Stimulated activated naive CD8-positive, alpha-beta T cell treated with anti-CD3 and anti-CD28 coated beads, Interleukin-15, Interleukin-2, amounts not matched to agents 100 ng/mL and 50 ng/mL, for 24 hours (primary cell): Measurements from ENCODE around the gene TMTC1.

Source experiments
- H3K27ac Mint-ChIP-seq: one replicate; pipeline ENCODE4 v1.8.0; 2021; ENCODE audit warnings: mild to moderate bottlenecking, mixed read lengths
- H3K27me3 Mint-ChIP-seq: one replicate; pipeline ENCODE4 v1.8.0; 2021; ENCODE audit warnings: mixed read lengths
- H3K36me3 Mint-ChIP-seq: one replicate; pipeline ENCODE4 v1.8.0; 2021; ENCODE audit warnings: low read depth, mixed read lengths
- H3K4me1 Mint-ChIP-seq: one replicate; pipeline ENCODE4 v1.8.0; 2021; ENCODE audit warnings: low read depth, mixed read lengths
- H3K4me3 Mint-ChIP-seq: one replicate; pipeline ENCODE4 v1.8.0; 2021; ENCODE audit warnings: mild to moderate bottlenecking, mixed read lengths
- H3K9me3 Mint-ChIP-seq: one replicate; pipeline ENCODE4 v1.8.0; 2021; ENCODE audit warnings: mixed read lengths

Gene TMTC1

DNA sequence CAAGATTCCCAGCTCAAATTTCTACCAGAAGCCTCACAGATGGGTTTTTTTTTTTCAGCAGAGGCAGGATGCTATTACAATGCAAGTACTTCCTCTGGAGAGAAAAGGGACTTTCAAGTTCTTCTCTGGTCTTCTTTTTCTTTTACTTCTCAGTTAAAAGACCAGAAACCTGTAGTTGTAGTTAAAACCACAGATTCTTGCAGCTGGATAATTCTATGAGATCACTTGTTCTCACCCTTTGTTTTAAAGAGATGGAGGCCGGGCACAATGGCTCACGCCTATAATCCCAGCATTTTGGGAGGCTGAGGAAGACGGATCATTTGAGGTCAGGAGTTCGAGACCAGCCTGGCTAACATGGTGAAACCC lies 238.7 kb downstream of the TMTC1 start:
- Mint-ChIP-seq H3K4me1 (no peaks in the 10 kb centered on the region), H3K9me3 (no peaks in the 10 kb centered on the region), H3K27ac (no peak overlapping the region)

DNA sequence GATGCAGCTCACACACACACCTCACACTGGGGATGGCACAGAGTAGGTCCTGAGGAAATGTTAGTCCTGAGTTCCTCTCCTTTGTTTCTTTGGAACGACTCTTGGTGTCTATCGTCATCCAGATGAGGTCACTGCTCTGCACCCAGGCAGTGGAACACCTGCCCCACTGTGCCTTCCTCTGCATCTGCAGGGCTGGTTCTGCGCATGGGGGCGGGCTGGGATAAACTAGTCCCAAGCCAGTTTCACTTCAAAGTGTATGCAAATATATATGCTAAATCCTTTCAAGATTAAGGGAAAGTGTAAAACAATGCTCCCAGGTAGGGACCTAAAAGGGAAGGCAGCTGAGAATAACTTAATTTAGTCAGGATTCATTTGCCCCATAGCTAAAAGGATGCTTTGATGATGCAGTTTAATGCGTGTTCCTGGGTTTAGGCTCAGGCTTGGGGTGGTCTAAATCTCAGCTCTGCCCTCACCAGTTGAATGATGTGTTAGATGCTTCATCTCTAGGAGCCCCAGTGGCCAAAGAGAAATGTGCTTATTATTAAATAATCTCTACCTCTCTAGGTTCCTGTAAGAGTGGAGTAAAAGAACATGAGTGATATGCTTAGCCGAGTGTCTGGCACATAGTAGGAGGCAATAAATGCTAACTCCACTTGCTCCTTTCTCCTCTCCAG lies 239.2 kb downstream of the TMTC1 start:
- Mint-ChIP-seq H3K27me3 (peaks cover 8% of the 10 kb centered on the region), H3K36me3 (no peaks in the 10 kb centered on the region), H3K4me1 (no peaks in the 10 kb centered on the region), H3K4me3 (no peak overlapping the region), H3K9me3 (no peaks in the 10 kb centered on the region), H3K27ac (no peak overlapping the region)

More for the DNA sequence above, 238.7 kb downstream of the TMTC1 start:
- H3K27me3 Mint-ChIP-seq = peaks cover 4% of the 10 kb centered on the region
- no peak overlapping the region for H3K4me3 Mint-ChIP-seq
- no peaks in the 10 kb centered on the region for H3K36me3 Mint-ChIP-seq

DNA sequence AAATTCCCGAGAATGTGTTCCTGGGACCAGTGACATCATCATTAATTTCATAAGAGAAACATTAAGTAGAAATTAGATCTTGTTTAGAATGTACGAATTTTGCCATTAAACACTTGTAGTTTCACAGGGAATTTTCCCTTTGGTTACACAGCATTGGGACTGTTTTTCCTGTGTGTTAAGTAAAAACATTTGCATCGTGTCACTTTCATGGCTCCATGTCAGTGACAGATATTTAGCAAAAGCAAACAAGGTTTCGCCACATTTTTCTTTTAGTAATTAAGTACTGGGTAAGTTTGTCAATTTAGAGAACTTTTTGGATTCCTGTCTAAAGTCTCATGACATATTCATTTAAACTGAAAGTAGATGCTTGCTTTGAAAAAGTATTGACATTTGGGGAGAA lies 240.7 kb downstream of the TMTC1 start:
- no peak overlapping the region for H3K4me3 Mint-ChIP-seq
- no peak overlapping the region for H3K27ac Mint-ChIP-seq

DNA sequence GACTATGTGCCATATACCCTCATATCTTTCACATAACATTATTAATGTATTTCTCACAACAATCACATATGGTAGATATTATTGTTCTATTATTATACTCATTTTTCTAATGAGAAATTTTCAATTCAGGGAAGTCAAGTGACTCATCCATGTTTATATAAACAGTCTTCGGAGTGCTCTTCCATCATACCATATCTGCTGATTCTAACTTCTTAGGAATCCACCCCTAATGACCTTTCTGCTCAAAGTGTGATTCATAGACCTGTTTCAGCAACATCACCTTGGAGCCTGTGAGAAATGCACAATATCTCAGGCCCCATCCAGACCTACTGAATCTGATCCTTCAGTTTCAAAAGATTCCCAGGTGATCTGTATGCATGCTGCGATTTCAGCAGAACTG lies 246.4 kb downstream of the TMTC1 start:
- peaks cover 29% of the 10 kb centered on the region for H3K27me3 Mint-ChIP-seq
- H3K36me3 Mint-ChIP-seq = no peaks in the 10 kb centered on the region
- no peaks in the 10 kb centered on the region for H3K4me1 Mint-ChIP-seq
- H3K9me3 Mint-ChIP-seq = no peaks in the 10 kb centered on the region
- no peak overlapping the region for H3K27ac Mint-ChIP-seq
- no peak overlapping the region for H3K4me3 Mint-ChIP-seq

More for the DNA sequence above, 240.7 kb downstream of the TMTC1 start:
- Mint-ChIP-seq H3K4me1 (no peaks in the 10 kb centered on the region), H3K36me3 (no peaks in the 10 kb centered on the region), H3K27me3 (peaks cover 8% of the 10 kb centered on the region), H3K9me3 (no peaks in the 10 kb centered on the region)

DNA sequence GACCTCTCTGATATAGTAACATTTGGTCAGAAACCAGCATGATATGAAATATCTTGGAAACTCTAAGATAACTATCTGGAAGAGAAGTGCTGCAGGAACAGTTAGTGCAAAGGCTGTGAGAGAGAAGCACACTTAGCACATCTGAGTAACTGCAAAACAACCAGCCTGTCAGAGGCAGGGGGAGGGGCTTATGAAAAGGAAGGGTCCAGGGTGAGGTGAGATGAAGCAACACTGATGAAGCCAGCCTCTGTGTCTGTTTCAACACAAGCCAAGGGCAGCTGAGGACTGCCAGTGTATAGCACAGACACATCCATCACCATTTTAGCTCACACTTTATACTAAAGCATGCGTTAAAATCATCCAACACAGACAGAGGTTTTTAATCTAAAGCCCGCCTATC lies 248.8 kb downstream of the TMTC1 start:
- no peaks in the 10 kb centered on the region for H3K4me1 Mint-ChIP-seq
- no peaks in the 10 kb centered on the region for H3K36me3 Mint-ChIP-seq
- H3K27ac Mint-ChIP-seq = no peak overlapping the region
- H3K9me3 Mint-ChIP-seq = no peaks in the 10 kb centered on the region
- peaks cover 43% of the 10 kb centered on the region for H3K27me3 Mint-ChIP-seq
- H3K4me3 Mint-ChIP-seq = no peak overlapping the region

DNA sequence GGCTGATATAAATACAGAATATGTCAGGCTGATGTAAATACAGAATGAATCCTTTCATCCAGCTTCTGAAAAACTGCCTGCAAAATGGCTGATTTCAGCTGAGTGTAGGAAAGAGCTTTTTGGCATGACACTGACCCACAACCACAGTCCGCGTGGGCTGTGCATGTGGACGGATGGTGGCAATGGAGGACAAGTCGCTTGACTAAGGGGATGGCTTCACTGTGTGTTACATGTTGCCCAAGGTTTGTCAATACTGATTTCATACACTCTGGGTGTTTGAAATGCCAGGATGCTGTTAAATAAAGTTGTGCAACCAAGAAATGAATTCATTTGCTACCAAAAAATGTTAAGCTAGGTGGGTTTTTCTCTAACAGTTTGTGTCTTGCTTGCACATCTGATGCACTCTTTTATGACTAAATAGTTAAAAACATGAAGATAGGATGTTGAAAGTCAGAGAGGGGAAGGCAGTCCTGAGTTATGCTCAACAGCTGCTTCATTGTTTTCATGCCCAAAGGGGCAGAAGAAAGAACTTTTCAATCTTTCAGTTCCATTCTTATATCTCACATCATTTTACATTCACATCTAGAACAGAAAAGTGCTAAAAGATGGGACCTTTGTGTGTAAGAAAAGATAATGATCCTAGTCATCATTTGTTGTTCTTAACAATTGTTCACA lies 249.8 kb downstream of the TMTC1 start:
- H3K4me3 Mint-ChIP-seq = no peak overlapping the region
- H3K27me3 Mint-ChIP-seq = peaks cover 40% of the 10 kb centered on the region
- H3K27ac Mint-ChIP-seq = no peak overlapping the region
- H3K4me1 Mint-ChIP-seq = no peaks in the 10 kb centered on the region
- no peaks in the 10 kb centered on the region for H3K9me3 Mint-ChIP-seq
- no peaks in the 10 kb centered on the region for H3K36me3 Mint-ChIP-seq

DNA sequence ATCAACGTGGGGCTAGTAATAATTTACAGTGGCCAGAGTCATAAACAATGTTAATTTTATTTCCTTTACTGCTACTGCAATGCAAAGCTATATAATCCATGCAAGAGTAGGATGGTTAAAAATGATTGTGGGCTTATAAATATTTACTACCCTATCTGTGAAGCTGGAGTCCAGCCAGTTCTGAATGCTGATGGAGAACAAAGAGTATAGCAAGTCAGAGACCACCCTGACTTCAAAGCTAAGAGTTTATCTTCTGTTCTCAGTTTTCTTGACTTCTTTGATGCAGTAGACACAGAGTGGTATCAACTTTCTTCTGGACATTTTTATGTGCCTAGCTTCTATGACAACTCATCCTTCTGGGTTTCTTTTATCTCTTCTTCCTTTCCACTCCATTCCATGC lies 252.3 kb downstream of the TMTC1 start:
- Mint-ChIP-seq H3K9me3 (no peaks in the 10 kb centered on the region), H3K4me1 (no peaks in the 10 kb centered on the region), H3K27ac (no peak overlapping the region), H3K36me3 (no peaks in the 10 kb centered on the region), H3K27me3 (peaks cover 39% of the 10 kb centered on the region), H3K4me3 (no peak overlapping the region)

DNA sequence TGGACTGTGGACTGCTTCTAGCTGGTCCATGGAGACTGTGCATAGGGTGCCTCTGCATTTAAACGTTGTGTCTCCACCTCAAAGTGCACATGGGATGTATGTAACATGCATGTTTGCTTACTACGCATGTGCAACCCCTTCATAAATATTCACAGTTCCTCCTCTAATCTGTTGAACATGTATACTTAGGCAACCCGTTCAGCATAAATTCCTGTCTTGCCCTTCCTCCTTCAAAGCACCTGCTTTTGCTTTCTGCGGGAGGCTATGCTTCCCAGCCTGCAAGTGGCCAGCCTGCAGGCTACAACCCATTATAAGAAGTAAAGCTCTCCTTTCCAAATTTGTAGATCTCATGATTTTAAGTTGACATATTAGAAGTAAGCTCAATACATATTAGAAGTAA lies 253.3 kb downstream of the TMTC1 start:
- no peak overlapping the region for H3K27ac Mint-ChIP-seq
- H3K4me1 Mint-ChIP-seq = no peaks in the 10 kb centered on the region
- H3K36me3 Mint-ChIP-seq = no peaks in the 10 kb centered on the region
- peaks cover 39% of the 10 kb centered on the region for H3K27me3 Mint-ChIP-seq
- no peak overlapping the region for H3K4me3 Mint-ChIP-seq
- H3K9me3 Mint-ChIP-seq = no peaks in the 10 kb centered on the region

DNA sequence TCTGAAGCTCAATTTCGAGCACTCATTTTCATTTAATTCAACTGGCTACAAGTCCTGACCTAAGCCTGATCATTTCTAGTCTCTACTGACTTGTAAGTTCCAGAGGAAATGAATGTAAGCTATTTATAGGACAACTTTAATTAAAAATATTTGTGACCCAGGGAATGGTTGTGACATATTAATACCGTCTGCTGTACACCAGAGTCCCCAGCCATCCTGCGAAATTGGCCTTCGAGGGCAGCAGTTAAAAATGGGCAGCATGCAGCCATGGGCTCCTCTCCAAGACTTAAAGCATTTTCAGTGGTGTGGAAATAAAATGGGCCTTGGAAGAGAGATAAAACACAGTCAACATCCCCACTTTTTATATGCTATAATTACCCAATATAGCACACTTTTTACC lies 255.6 kb downstream of the TMTC1 start:
- Mint-ChIP-seq H3K4me1 (no peaks in the 10 kb centered on the region), H3K27me3 (peaks cover 32% of the 10 kb centered on the region), H3K4me3 (no peak overlapping the region), H3K36me3 (no peaks in the 10 kb centered on the region), H3K9me3 (no peaks in the 10 kb centered on the region), H3K27ac (no peak overlapping the region)

DNA sequence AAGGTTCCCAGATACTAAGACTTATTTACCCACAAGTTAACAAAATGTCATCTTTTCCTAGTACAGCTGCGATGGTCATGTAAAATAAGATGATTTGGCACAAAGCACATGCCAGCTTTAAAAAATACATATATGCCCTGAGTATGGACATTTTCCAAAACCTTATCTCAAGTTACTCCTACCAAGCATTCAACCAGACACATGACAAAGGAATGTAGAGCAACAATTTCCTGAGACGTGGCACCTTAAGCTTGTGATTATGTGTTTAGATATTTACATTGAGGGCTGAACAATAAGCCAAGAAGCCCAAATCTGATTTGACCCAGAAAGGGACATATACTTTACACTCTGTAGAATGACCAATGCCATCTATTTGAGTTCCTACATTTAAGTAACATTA lies 261.8 kb downstream of the TMTC1 start:
- Mint-ChIP-seq H3K4me3 (no peak overlapping the region), H3K9me3 (no peaks in the 10 kb centered on the region), H3K27me3 (peaks cover 4% of the 10 kb centered on the region), H3K4me1 (no peaks in the 10 kb centered on the region), H3K27ac (no peak overlapping the region), H3K36me3 (no peaks in the 10 kb centered on the region)

DNA sequence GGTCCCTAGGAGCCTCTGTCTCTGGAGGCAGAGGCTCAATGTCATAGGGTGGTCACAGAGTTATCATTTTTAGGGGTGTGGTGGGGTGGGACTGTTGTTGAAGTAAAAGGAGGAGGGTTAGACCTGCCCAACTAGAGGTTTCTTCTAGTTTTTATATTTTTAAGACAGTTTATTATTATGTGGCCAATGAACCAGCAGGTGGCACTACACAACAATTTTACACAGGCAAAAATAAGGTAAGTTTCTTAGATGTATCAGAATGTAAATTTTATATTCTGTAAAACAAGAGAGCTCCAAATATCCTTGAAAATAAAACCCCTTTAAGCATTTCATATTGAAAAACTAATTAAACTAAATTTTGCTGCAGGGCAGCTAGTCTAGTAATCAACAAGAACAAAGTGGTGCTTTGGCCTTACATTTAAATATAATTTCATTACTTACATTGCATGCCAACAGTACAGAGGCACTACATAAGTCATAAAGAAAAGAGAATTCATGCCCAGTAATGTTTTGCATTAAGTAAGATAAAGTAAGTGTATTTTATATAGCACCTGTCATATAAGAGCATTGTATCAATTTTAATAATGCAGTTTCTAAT lies 264.1 kb downstream of the TMTC1 start:
- Mint-ChIP-seq H3K4me1 (no peaks in the 10 kb centered on the region), H3K4me3 (no peak overlapping the region), H3K36me3 (no peaks in the 10 kb centered on the region), H3K27ac (no peak overlapping the region), H3K9me3 (no peaks in the 10 kb centered on the region), H3K27me3 (peaks cover 11% of the 10 kb centered on the region)

DNA sequence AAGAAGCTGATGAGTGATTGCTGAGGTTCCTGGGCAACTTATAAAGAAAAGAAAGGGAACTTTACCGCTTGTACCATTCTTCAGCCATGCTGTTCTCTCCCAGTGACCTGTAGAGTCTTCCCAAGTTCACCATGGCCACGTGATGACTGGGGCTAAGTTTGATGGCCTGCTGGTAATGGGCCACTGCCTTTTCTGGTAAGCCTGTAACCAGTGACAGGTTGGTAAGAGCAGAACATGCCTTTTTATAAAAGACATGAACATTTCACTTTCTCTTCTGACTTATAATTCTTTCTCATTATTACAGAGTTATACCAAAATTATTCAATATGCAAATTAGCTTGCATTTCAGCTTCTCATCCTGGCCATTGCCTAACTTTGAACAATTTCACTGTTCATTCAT lies 265.3 kb downstream of the TMTC1 start:
- no peaks in the 10 kb centered on the region for H3K4me1 Mint-ChIP-seq

DNA sequence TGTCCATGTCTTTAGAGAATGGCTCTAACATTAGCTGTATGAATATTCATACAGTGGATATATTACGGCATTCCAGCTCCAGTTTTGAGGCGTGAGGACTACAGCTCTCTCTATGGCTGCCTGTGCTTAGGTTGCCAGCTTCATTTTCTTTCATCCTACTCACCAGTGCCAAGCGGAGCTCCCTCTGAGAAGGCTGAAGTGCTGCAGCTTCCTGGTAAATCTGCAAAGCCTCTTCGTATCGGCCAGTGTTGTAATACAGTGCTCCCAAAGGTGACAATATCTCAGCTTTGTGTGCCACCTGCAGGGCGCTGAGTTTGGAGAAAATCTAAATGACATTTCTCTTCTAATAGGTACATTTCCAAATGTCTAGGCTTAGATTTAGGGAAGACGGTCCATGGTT lies 266.5 kb downstream of the TMTC1 start:
- H3K9me3 Mint-ChIP-seq = no peaks in the 10 kb centered on the region
- no peak overlapping the region for H3K27ac Mint-ChIP-seq
- H3K27me3 Mint-ChIP-seq = peaks cover 13% of the 10 kb centered on the region
- no peaks in the 10 kb centered on the region for H3K36me3 Mint-ChIP-seq
- H3K4me3 Mint-ChIP-seq = no peak overlapping the region
- H3K4me1 Mint-ChIP-seq = no peaks in the 10 kb centered on the region

More for the DNA sequence above, 265.3 kb downstream of the TMTC1 start:
- no peaks in the 10 kb centered on the region for H3K36me3 Mint-ChIP-seq
- no peak overlapping the region for H3K4me3 Mint-ChIP-seq
- no peaks in the 10 kb centered on the region for H3K9me3 Mint-ChIP-seq
- H3K27ac Mint-ChIP-seq = no peak overlapping the region
- peaks cover 13% of the 10 kb centered on the region for H3K27me3 Mint-ChIP-seq

DNA sequence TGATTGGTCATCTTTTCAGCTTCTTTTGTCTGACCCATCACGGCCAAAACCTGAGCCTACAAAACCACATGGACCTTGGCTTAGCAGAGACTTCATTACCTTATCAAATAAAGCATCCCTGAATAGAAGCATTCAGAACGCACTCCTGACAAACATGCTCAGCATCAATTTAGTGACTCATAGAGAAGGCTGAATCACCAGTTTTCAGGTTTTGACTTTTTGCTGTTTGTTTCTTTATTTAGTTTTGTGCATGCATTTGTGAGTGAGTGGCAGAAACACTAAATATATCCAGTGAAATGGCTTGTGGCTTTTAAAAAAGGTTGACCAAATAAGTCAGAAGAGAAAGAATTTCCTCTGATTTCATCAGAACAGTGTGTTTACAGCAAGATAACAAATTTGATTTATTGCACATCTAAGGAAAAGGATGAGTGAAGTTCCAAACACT lies 267.3 kb downstream of the TMTC1 start:
- peaks cover 13% of the 10 kb centered on the region for H3K27me3 Mint-ChIP-seq
- no peak overlapping the region for H3K27ac Mint-ChIP-seq
- no peaks in the 10 kb centered on the region for H3K4me1 Mint-ChIP-seq
- no peaks in the 10 kb centered on the region for H3K36me3 Mint-ChIP-seq
- H3K4me3 Mint-ChIP-seq = no peak overlapping the region
- no peaks in the 10 kb centered on the region for H3K9me3 Mint-ChIP-seq

DNA sequence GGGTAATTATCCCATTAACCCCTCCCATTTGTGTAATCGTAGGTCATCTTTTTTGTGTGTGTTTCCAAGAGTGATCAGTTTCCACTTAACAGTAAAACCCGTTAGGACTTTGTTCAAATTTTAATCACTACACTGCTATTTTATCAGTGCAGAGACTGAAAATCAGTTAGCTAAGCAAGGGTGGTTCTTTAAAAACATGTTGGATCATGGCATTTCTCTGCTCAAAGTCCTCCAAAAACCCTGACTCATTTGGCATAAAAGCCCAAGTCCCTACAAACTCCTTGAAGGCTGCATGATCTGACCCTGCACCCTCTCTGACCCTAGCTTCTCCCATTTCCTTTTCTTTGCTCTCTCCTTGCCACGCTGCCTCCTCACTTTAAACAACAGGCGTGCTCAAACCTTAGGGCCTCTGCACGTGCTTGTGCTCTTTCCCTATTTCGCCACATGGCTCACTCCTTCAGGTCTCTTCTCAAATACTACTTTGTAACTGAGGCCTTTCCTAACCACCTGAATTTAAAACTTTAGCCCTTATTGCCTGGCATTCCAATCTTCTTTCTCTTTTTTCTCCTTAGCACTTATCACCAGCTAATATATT lies 273.1 kb downstream of the TMTC1 start:
- no peaks in the 10 kb centered on the region for H3K4me1 Mint-ChIP-seq
- peaks cover 35% of the 10 kb centered on the region for H3K27me3 Mint-ChIP-seq
- H3K4me3 Mint-ChIP-seq = no peak overlapping the region
- H3K36me3 Mint-ChIP-seq = no peaks in the 10 kb centered on the region
- no peak overlapping the region for H3K27ac Mint-ChIP-seq
- no peaks in the 10 kb centered on the region for H3K9me3 Mint-ChIP-seq
